GM12874 (cell line): Measurements from ENCODE around the gene FOXO3B.
"Not testable (repeated sequence)": the region's sequence is repeated elsewhere in the genome, so short reads cannot be mapped to it uniquely, and the experiment has no call there.

Experiments
- CTCF ChIP-seq: IDR thresholded peaks from 2 replicates; pipeline ENCODE4 v1.5.1; 2011; ENCODE audit warnings: low read depth, mild to moderate bottlenecking, control low read depth, low read length, moderate library complexity; ENCODE audit not compliant: insufficient read depth

Gene FOXO3B

GRCh38 chr17:18681767-18682571 is at the start of gene FOXO3B:
TSS of gene FOXO3B (minus strand) at chr17:18682314. CDS start at chr17:18681651, 663 bp downstream.
- TF ChIP-seq CTCF: not testable (repeated sequence)

GRCh38 chr17:18712354-18712999 is 30.4 kb upstream of the FOXO3B start:
- TF ChIP-seq CTCF: peak; percentile 38; the same call in 1 of the 2 replicates

GRCh38 chr17:18644291-18644690 is 37.8 kb downstream of the FOXO3B start, which contains the start of gene TBC1D28:
TSS of gene TBC1D28 (minus strand) at chr17:18644391. CDS start at chr17:18641352, 3,039 bp downstream.
- not testable (repeated sequence) for TF ChIP-seq CTCF
